ENCODE data around the gene NPEPL1.

GRCh38 chr20:58676161-58676560 is 16.4 kb upstream of the NPEPL1 start:
- TF ChIP-seq, protein P1, sequence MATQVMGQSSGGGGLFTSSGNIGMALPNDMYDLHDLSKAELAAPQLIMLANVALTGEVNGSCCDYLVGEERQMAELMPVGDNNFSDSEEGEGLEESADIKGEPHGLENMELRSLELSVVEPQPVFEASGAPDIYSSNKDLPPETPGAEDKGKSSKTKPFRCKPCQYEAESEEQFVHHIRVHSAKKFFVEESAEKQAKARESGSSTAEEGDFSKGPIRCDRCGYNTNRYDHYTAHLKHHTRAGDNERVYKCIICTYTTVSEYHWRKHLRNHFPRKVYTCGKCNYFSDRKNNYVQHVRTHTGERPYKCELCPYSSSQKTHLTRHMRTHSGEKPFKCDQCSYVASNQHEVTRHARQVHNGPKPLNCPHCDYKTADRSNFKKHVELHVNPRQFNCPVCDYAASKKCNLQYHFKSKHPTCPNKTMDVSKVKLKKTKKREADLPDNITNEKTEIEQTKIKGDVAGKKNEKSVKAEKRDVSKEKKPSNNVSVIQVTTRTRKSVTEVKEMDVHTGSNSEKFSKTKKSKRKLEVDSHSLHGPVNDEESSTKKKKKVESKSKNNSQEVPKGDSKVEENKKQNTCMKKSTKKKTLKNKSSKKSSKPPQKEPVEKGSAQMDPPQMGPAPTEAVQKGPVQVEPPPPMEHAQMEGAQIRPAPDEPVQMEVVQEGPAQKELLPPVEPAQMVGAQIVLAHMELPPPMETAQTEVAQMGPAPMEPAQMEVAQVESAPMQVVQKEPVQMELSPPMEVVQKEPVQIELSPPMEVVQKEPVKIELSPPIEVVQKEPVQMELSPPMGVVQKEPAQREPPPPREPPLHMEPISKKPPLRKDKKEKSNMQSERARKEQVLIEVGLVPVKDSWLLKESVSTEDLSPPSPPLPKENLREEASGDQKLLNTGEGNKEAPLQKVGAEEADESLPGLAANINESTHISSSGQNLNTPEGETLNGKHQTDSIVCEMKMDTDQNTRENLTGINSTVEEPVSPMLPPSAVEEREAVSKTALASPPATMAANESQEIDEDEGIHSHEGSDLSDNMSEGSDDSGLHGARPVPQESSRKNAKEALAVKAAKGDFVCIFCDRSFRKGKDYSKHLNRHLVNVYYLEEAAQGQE (IDR thresholded peaks at IDR 0.05; ENCODE audit: insufficient read depth in 1 of 2, low read depth in 2 of 2, low read length in 2 of 2) = no peak
- TF ChIP-seq TAF1 (IDR thresholded peaks at IDR 0.05; ENCODE audit: borderline replicate concordance, insufficient read depth, low read length) (no peak), SIN3A (IDR thresholded peaks at IDR 0.05; ENCODE audit: borderline replicate concordance, insufficient read depth, low read length) (no peak), POLR2AphosphoS5 (IDR thresholded peaks at IDR 0.05; ENCODE audit: low read depth, low read length) (no peak)

All from PFSK-1 (cell line).